NCI-H2081 (cell line): Measurements from ENCODE around the gene ZP2.
"Not testable (repeated sequence)": the region's sequence is repeated elsewhere in the genome, so short reads cannot be mapped to it uniquely, and the experiment has no call there.

Experiments used
- DNase-seq, 2 experiments: peaks; one replicate each; lab custom pipeline; 2025; lab: John Stamatoyannopoulos, UW

Gene ZP2

GRCh38 chr16:21214086-21214485 lies 2.7 kb upstream of the ZP2 start:
- DNase-seq, result no peak

GRCh38 chr16:21208446-21209230 lies 2.7 kb downstream of the ZP2 start:
- no peak for DNase-seq

DNA sequence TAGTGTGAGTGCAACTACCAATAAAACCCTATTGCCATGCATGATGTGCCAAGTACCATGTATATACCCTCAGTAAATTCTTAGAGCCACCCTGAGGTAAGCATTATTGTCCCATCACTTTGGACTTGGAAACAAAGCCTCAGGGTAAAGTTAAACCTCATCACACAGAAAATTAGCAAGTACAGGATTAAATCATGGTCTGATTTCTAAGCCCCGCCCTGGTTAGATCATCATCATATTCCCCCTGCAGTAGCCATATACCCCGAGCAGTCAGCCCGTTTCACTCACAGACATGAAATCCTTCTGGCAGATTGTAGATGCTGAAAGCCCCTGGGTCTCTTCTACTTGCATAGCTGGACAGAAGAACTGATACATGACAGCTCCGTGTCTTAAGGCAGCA lies 4.8 kb downstream of the ZP2 start:
- DNase-seq, result no peak

DNA sequence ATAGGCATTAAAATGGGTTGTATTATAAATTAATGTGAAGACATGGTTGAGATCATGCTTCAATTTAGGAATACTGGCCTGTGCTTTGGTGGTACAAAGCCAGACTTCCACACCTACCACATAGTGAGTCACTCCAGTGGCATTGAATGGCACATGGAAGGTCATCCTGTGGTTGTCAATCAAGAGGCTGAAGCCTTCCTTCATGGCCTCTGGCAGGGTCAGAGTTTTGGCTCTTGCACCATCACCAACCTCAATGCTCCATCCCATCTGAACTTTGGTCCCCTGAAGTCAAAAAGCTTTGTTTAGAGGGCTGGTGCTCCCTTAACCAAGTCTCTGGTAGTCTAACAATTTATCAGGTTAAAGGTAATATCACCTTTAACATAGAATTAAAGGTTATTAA lies 6.1 kb downstream of the ZP2 start:
- no peak for DNase-seq

DNA sequence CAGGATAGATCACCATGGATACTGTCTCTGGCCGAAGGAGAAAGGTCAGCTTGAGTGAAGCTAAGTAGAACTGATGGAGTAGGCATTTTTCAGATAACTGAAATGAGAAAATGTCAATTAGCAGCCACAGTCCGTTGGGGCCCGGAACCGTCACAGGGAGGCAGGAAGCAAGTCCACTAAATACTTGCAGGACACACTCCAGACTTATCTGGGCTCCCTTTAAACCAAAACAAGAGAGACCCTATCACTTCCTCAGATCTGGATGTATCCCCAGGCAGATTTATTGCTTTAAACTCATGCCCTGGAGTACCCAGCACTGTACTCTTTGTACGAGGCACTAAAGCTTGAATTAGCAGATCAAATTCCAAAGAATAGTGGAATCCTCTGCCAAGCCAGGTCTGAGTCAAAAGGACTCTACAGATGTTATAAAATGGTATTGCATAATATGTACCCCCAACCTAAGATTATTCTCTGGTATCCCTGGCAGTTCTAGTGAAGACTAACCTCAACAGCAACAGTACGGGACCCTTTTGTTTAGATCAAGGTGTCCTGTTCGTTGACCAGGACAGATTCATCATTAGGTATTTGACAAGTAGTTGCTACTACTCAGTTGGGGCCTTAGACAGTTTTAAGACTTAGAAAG lies 8.1 kb downstream of the ZP2 start:
- no peak for DNase-seq

- DNase-seq, result no peak
Measured at GRCh38 chr16:21199607-21200218, 11.7 kb downstream of the ZP2 start.

- DNase-seq, result no peak
Measured at GRCh38 chr16:21197621-21198020, 13.8 kb downstream of the ZP2 start.

DNA sequence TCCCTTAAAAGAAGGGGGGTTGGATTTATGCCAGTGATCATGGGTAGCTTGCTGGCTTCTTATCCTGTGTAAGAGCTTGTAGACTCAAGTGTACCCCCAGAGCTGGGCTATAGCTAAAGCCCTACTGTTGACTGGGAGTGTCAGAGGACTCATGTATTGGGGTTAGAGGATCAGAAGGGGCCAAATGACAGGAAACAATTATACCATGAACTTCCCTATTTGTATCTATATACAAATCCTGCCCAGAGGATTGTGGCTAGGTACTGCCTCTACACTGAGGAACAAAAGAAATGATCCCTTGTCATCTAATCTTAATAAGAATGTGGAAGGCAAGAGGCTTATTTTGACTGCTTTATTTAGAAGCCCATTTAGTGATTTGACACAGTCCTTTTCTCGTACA lies 14.3 kb downstream of the ZP2 start:
- DNase-seq, result no peak

DNA sequence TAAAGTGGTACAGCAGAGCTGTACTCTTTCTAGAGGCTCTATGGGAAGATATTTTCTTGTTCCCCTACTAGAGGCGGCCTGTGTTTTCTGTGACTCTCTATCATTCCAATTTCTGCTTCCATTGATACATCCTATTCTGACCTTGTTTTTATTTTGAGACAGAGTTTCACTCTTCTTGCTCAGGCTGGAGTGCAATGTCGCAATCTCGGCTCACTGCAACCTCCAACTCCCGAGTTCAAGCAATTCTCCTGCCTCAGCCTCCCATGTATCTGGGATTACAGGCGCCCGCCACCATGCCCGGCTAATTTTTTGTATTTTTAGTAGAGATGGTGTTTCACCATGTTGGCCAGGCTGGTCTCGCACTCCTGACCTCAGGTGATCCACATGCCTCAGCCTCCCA lies 16.0 kb downstream of the ZP2 start:
- DNase-seq, result not testable (repeated sequence)

DNA sequence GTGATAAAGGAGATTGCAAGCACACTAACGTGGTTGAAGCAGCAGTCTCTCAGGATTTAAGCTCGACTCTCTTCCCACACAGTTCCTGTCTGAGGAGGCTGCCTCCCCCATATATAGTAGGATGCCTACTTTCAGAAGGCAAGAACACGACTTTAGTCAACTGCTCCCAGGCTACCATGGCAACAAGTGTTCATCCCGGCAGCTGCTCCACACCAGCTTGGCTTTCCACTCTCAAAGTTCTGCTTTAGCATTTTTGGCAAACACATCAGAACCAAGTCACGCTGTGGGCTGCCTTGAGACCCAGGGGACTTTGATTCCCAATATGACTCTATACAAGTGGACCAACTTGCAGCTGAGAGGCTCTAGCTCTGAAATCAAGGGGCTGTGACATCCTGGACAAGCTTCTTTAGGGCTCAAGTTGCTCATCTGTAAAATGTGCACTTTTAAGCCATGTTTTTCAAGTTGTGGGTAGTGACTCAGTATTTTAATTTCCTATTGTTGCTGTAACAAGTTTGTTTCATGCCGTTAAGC lies 16.5 kb downstream of the ZP2 start:
- DNase-seq, result no peak

- DNase-seq, result no peak
Measured at GRCh38 chr16:21192991-21193390, 18.4 kb downstream of the ZP2 start.

GRCh38 chr16:21190599-21190998 lies 20.8 kb downstream of the ZP2 start:
- DNase-seq, result no peak

- DNase-seq, result no peak
Measured at GRCh38 chr16:21190013-21190412, 21.4 kb downstream of the ZP2 start.

GRCh38 chr16:21189311-21189710 lies 22.1 kb downstream of the ZP2 start:
- DNase-seq, result no peak

- no peak for DNase-seq
Measured at GRCh38 chr16:21186326-21186691, 25.1 kb downstream of the ZP2 start.

DNA sequence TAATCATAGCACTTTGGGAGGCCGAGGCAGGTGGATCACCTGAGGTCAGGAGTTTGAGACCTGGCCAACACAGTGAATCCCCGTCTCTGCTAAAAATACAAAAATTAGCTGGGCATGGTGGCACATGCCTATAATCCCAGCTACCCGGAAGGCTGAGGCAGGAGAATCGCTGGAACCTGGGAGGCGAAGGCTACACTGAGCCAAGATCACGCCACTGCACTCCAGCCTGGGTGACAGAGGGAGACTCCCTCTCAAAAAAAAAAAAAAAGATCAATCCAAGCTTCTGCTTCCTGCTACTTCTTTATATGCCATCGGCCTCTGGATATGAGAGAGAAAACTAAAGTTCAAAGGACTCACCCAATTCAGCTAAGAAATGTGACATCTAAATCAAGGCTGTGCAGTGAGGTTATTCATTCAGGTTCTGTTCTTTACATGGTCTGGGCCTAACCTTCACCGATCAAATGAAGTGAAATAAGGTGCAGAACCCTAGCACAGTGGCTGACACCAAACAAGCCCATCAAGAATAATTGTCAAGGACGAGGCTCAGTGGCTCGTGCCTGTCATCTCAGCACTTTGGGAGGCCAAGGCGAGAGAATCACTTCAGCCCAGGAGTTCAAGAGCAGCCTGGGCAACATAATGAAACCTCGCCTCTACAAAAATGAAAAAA lies 25.6 kb downstream of the ZP2 start:
- DNase-seq, result no peak

DNA sequence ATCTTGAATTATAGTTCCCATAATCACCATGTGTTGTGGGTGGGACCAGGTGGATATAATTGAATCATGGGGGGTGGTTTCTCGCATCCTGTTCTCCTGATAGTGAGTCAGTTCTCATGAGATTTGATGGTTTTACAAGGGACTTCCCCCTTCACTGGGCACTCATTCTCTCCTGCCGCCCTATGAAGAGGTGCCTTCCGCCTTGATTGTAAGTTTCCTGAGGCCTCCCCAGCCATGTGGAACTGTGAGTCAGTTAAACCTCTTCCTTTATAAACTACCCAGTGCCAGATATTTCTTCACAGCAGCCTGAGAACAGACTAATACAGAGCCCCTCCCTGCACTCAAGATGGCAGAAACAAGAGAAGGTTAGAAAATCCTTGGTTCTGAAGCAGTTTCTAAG lies 26.5 kb downstream of the ZP2 start:
- no peak for DNase-seq

GRCh38 chr16:21183995-21184394 lies 27.4 kb downstream of the ZP2 start:
- DNase-seq, result no peak

GRCh38 chr16:21179983-21180365 lies 31.4 kb downstream of the ZP2 start:
- no peak for DNase-seq

DNA sequence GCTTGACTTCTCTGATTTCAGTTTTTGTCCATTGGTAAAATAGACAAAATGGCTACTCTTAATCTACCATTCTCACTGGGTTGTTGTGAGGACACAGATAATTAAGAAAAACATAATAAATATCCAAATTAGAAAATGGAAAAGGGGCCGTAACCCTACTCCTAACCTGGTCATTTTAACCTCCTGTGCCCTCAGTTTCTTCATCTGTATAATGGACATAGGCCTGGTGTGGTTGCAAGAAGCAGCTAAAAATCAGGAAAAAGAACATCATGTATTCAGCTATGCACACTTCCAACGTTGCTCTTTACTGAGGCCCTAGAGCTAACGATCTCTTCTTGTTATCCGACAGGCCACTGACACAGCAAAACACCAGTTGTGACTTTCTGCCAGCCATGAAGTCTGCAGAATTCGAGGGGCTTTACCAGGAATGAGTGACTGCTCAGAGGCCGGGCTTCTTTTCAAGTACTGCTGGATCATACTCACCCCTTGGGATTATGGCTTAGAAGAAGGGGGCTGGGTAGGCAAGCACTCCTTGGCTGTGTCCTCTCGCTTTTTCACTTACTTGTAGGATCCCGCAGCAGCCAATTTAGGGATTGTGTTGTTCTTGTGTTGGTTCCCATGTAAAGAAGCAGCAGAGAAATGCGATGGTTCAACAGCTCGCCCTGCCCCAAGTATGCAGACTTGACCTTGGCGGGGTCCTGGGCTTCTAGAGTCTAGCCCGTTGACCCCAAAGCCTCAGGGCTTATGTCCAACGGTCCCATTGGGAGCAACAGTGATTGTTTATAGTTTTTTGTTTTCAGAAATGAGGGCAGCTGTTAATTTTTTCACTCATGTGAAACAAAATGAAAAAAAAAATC lies 32.0 kb downstream of the ZP2 start:
- no peak for DNase-seq

DNA sequence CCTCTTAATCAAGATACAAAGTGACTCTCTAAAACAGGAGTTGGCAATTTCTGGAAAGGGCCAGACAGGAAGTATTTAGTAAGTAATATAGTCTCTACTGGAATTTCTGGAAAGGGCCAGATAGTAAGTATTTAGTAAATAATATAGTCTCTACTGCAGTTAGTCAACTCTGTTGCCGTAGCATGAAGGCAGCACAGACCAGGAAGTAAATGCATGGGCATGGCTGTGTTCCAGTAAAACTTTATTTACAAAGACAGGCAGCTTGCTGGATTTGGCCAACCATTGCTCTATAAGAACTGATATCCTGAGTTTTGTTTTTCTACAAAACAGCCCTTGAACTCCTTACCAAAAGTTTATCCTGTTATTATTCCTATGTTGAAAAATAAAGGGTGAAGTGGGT lies 36.0 kb downstream of the ZP2 start:
- DNase-seq, result no peak

DNA sequence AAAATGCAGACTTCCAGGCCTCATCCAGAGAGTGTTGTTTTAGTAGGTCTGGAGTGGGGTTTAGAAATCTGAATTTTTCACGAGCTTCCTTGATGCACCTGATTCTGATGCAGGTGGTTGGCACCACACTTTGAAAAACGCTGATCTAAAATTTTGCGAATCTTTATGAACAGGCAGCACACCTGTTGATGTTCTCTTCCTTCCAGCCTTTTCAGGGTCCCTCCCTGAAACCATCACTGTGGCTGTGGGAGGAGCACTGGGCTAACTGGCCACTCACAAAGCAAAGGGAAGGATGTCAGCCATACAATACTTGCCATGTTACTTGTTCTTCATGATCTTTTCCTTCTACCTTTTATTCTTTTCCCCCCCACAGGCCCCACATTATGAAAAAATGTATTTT lies 38.7 kb downstream of the ZP2 start:
- no peak for DNase-seq
